ENCODE results near the gene SLC39A13.
A peak's percentile ranks its signal among the peaks of the same experiment; 100 is the strongest.

The SLC39A13 gene

DNA sequence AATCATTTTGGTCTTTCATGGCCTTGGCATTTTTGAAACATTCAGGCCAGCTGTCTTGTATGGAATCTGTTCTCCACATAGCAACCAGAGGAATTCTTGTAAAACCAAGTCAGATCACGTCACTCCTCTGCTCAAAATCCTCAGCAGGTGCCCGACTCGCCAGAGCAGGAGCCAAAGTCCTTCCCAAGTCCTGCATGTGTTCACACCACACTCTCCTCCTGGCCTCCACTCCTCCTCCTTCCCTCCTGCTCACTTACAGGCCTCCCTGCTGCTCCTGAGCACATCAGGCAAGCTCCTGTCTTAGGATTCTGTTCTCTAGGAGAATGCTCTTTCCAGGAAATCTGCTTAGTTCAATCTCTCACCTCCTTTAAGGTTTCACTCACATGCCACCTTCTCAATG, 24.8 kb downstream of the SLC39A13 start:
- no peak for DNase-seq

DNA sequence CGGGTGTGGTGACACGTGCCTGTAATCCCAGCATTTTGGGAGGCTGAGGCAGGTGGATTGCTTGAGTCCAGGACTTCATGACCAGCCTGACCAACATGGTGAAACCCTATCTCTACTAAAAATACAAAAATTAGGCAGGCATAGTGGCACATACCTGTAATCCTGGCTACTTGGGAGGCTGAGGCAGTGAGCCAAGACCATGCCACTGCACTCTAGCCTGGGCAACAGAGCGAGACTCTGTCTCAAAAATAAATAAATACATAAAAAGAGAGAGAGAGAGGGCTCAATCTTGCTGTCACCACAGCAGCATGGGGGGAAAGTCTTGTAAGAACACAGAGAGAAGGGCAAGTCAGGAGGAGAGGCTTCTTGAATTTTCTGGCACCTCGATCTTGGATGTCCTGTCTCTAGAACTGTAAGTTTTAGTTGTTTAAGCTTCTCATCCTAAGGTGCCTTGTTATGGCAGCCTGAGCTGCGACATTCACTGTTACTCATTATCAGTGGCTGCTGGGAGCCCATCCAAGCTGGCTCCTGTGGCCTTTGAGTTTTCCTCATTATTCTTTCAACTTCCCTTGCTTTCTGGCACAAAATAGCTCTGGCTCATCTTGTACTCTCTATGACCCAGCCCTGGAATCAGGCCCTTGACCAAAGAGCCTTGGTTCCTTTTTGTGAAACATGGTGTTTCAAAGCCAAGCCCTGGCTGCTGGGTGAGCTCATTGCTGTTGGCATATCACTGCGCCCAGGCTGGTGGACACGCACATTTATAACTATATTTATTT, 25.8 kb downstream of the SLC39A13 start:
- DNase-seq: no peak

DNA sequence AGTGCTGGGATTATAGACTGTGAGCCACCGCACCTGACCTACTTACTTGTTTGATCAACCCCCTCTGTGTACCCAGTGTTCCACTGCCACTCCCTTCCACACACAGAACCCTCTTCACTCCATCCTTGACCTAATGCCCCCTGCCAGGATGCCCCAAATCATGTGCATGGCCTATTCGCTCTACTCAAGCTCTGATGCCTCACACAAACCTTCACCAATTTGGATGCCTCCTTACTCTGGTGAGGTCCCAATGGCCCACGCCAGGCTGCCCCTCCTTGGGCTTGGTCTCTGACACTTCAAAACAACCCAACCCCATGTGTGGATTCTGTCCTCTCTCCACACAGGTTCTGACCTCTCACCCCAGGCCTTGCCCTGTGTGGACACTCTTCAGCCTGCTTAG, 27.3 kb downstream of the SLC39A13 start:
- no peak for DNase-seq

GRCh38 chr11:47436726-47437125, 28.3 kb downstream of the SLC39A13 start:
- no peak for DNase-seq

DNA sequence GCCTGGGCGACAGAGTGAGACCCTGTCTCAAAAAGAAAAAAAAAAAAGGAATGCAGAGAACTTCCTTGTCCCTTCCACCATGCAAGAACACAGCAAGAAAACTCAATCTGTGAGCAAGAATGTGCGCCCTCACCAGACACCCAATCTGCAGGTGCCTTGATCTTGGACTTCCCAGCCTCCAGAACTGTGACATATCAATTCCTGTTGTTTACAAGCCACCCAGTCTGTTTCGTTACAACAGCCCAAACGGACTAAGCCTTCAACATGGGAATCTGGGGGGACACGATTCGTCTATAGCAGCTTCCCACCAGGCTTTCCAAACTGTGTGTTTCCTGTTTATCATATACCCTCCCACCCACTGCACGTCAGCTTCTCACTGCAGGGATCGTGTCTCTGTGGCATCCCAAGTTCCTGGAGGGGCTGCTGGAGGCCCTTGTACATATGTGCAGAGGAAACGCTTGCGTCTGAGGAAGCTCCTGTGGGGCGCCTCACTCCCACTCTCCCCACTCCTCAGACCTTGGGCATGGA, 28.9 kb downstream of the SLC39A13 start:
- DNase-seq: no peak

GRCh38 chr11:47437746-47438418, 29.5 kb downstream of the SLC39A13 start:
- no peak for DNase-seq

DNA sequence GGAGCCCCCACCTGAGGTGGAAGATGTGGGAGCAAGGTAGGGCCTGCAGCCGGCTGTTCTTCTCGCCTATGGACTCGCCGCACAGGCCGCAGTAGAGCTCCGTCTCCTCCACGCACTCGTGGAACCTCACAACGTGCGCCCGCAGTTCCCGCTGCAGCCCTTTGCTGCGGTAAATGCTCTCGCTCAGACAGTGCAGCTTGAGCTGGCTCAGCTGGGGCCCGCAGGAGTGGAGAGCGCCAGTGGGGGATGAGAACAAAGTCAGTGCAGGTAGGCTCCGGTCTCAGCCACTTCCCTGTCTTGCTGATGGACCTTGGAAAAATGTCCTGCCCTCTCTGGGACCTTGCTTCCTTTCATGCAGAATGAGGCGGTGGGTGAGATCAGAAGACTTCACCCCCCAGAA, 30.3 kb downstream of the SLC39A13 start:
- no peak for DNase-seq

DNA sequence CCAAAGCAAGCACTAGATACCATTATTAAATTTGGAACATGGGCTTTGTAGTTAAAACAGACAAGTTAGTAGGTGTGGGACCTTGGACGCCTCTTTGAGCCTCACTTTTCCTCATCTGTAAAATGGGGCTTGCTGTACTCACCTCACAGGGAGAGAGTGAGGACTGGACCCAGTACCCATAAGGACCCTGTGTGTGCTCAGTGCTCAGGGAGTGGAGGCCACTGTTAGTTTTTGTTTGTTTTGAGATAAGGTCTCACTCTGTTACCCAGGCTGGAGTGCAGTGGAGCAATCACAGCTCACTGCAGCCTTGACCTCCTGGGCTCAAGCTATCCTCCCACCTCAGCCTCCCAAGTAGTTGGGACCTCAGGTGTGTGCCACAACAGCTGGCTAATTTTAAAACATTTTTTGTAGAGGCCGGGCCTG, 31.7 kb downstream of the SLC39A13 start:
- no peak for DNase-seq

DNA sequence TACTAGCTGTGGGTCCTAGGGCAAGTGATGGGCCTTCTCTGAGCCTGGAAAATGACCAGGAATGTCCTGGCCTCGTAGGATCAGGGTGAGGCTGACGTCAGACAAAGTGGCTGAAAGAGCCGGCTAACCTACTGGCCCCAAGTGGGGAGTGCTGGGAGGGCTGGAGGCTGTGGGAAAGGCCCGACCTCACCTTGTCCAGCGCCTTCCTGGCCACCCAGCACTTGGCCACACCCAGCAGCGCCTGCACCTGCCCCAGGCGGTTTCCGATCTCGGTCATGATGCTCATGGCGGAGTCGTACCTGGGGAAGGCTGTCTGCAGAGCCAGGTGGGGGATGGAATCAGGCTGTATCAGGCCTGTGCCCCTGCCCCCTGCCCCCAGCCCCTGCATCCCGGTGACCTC, 33.0 kb downstream of the SLC39A13 start:
- no peak for DNase-seq

- DNase-seq: no peak
These were observed 34.1 kb downstream of the SLC39A13 start for GRCh38 chr11:47442514-47442913.

GRCh38 chr11:47443028-47443700, 34.8 kb downstream of the SLC39A13 start:
- no peak for DNase-seq

- DNase-seq: no peak
These were observed 35.4 kb downstream of the SLC39A13 start for GRCh38 chr11:47443817-47444216.

DNA sequence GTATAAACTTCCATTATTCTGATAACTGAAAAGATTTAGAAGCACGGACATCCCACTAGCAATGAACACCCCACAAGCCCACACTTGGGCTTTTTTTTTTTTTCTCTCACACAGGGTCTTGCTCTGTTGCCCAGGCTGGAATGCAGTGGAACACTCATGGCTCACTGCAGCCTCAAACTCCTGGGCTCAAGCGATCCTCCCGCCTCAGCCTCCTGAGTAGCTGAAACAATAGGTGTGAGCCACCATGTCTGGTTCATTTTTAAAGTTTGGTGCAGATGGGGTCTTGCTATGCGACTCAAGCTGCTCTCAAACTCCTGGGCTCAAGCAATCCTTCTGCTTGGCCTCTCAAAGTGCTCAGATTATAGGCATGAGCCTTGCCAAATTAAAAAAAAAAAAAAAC, 37.5 kb downstream of the SLC39A13 start:
- no peak for DNase-seq

GRCh38 chr11:47446833-47447232, 38.4 kb downstream of the SLC39A13 start:
- no peak for DNase-seq

DNA sequence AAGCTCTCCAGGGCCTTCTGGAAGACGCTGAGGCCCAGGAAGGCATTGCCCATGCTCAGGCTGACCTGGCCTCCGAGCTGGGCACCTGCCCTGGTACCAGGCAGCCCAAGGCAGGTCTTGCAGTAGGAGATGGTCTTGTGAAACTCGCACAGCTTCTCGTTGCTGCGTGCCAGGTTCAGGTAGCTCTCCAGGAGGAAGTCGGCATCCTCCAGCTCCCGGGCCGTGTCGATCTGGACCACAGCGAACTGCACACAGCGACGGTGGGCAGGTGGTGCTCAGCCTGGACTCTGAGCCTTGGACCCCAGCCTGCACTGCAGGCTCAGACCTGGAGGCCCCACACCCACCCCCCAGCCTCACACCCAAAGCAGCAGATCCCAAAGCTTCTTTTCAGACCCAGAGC, 39.5 kb downstream of the SLC39A13 start:
- no peak for DNase-seq

- DNase-seq: no peak
These were observed 40.4 kb downstream of the SLC39A13 start, which contains the start of gene RAPSN for GRCh38 chr11:47448566-47449427. RAPSN (minus strand) TSS chr11:47449136; CDS start chr11:47448964, 172 bp downstream.

GRCh38 chr11:47449541-47449940, 41.2 kb downstream of the SLC39A13 start:
- DNase-seq: no peak

GRCh38 chr11:47451436-47451835, 43.0 kb downstream of the SLC39A13 start:
- no peak for DNase-seq

DNA sequence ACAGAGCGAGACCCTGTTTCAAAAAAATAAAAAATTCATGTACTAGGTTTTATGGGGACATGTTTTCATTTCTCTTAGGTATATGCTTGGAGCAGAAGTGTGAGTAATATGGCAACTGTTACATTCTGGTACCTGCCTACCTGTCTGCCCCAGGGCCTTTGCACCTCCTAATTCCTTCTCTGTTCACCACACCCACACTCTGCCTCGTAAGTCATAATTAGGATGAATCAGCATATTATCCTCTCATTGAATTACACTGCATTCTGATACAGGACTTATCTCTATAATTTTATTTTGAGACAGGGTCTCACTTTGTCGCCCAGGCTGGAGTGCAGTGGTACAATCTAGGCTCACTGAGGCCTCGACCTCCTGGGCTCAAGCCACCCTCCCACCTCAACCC, 43.6 kb downstream of the SLC39A13 start:
- no peak for DNase-seq

GRCh38 chr11:47453365-47453764, 45.0 kb downstream of the SLC39A13 start:
- DNase-seq: no peak

- peak; percentile 71 for DNase-seq
These were observed 45.9 kb downstream of the SLC39A13 start for GRCh38 chr11:47454258-47454671.

DNA sequence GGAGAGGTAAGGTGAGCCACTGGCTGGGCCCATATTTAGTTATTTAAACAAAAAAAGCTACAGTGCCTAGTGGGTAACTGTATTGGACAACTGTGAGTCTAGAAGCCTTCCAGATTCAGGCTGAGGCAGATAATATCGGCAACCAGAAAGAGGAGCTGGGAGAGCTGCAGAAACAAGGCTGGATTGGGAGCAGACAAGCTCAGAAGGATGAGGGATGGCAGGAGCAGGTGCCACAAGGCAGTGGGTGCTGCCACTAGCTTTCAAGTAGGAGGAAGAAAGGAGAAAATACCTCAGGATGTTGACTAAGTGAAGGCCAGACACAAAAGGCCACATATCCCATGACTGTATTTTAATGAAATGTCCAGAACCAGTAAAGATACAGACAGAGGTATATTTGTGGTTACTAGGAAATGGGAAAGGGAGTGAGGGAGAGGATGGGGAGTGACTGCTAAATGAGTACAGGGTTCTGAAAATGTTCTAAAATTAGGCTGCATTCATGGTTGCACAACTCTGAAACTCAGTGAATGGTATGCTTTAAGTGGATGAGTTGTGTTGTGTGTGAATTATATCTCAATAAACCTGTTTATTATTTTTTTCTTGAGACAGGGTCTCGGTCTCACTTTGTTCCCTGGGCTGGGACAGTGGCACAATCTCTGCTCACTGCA, 52.3 kb downstream of the SLC39A13 start:
- no peak for DNase-seq
